HepG2 (cell line): ENCODE results near the gene MARCHF9. TPM values are rescaled to one million over a fixed set of nuclear protein-coding genes. Genes with fewer than 3 reads are reported as not detected.

ENCODE experiments used
- ADNP ChIP-seq: sonication (generic); formaldehyde crosslinking; IDR thresholded peaks from 2 replicates; pipeline ENCODE4 v1.4.0; 2020; ENCODE audit warnings: missing genetic modification reagents
- ATF5 ChIP-seq: sonication (generic); formaldehyde crosslinking; IDR thresholded peaks from 2 replicates; pipeline ENCODE4 v1.4.0; 2020; ENCODE audit warnings: mild to moderate bottlenecking, low read depth, missing genetic modification reagents
- CTCF ChIP-seq: sonication (generic); formaldehyde crosslinking; IDR thresholded peaks from 2 replicates; pipeline ENCODE4 v1.5.0; 2020; ENCODE audit warnings: mild to moderate bottlenecking, missing genetic modification reagents, moderate library complexity
- KDM3A ChIP-seq: IDR thresholded peaks from 2 replicates; pipeline ENCODE4 v1.6.1; 2018; ENCODE audit warnings: low read depth, missing compliant biosample characterization
- KIAA2018 ChIP-seq: sonication (generic); formaldehyde crosslinking; IDR thresholded peaks from 2 replicates; pipeline ENCODE4 v1.5.0; 2020; ENCODE audit warnings: mild to moderate bottlenecking, missing genetic modification reagents, borderline replicate concordance
- PATZ1 ChIP-seq: sonication (generic); formaldehyde crosslinking; IDR thresholded peaks from 2 replicates; pipeline ENCODE4 v1.4.0; 2020; ENCODE audit warnings: missing genetic modification reagents
- ZBTB26 ChIP-seq: IDR thresholded peaks from 2 replicates; pipeline ENCODE4 v1.6.1; 2016; ENCODE audit warnings: missing compliant biosample characterization, missing genetic modification reagents, borderline replicate concordance
- ZBTB38 ChIP-seq: sonication (generic); formaldehyde crosslinking; IDR thresholded peaks from 2 replicates; pipeline ENCODE4 v1.5.1; 2020; ENCODE audit warnings: mild to moderate bottlenecking, missing genetic modification reagents
- ZNF18 ChIP-seq: sonication (generic); formaldehyde crosslinking; IDR thresholded peaks from 2 replicates; pipeline ENCODE4 v1.8.0; 2022; ENCODE audit warnings: mild to moderate bottlenecking, missing genetic modification reagents; ENCODE audit not compliant: insufficient replicate concordance
- ZNF556 ChIP-seq: sonication (generic); formaldehyde crosslinking; IDR thresholded peaks from 2 replicates; pipeline ENCODE4 v1.4.0; 2020; ENCODE audit warnings: mild to moderate bottlenecking, missing genetic modification reagents, borderline replicate concordance
- ZNF607 ChIP-seq: sonication (generic); formaldehyde crosslinking; IDR thresholded peaks from 2 replicates; pipeline ENCODE4 v1.5.1; 2020; ENCODE audit warnings: missing genetic modification reagents, mild to moderate bottlenecking, borderline replicate concordance
- ZNF7 ChIP-seq: IDR thresholded peaks from 2 replicates; pipeline ENCODE4 v1.6.1; 2016; ENCODE audit warnings: missing biosample characterization, missing genetic modification reagents
- polyA plus RNA-seq, 8 experiments: library from polyadenylated mRNA; depleted of rRNA in 3 of 8; stranded (reverse) in 7 of 8; unstranded in 1 of 8; fragments of >200 nt; fragmentation: Illumina TruSeq in 4 of 8; extraction: Trizol in 4 of 8; gene quantifications; 2 replicates each; pipeline versions ENCODE4 v1.2.1 to v1.2.3, GENCODE V29; 2011 to 2016; ENCODE audit warnings: low read depth in 4 of 8, missing spikeins in 1 of 8, mixed read lengths in 1 of 8; ENCODE audit not compliant: insufficient read depth in 1 of 8
- total RNA-seq, 5 experiments: library from RNA; depleted of rRNA; stranded (reverse); fragments of >200 nt; fragmentation: Illumina TruSeq; extraction: Trizol; gene quantifications; 2 replicates each; pipeline ENCODE4 v1.2.3, GENCODE V29; 2016; ENCODE audit warnings: low read depth in 1 of 5

The MARCHF9 gene
- total and polyA plus RNA-seq, 2 of the 13 experiments (the other 11 are each of a cell fraction or from before 2014, with no cell fraction given): 5.7 to 9.6 TPM

GRCh38 chr12:57771873-57772428 lies 17.0 kb downstream of the MARCHF9 start, which contains the start of gene METTL1 (continued):
- peak; percentile 39; the same call in 1 of the 2 replicates for TF ChIP-seq CTCF (CRISPR knock-in tag)
- TF ChIP-seq KDM3A (CRISPR knock-in tag): peak; percentile 53; the same call in 1 of the 2 replicates
- no peak; the same call in 1 of the 2 replicates for TF ChIP-seq PATZ1
- TF ChIP-seq ZBTB26 (CRISPR knock-in tag): peak; percentile 44
- 0 out of 2 replicates have a peak, but pooled peaks have one; percentile 1 for TF ChIP-seq ZNF607
- 0 out of 2 replicates have a peak, but pooled peaks have one; percentile 59 for TF ChIP-seq KIAA2018 (CRISPR knock-in tag)
- no peak for TF ChIP-seq ADNP (CRISPR knock-in tag)
- peak; percentile 91 for TF ChIP-seq ZNF556 (CRISPR knock-in tag)
- peak; percentile 88 for TF ChIP-seq ZNF18 (CRISPR knock-in tag)
- TF ChIP-seq ZBTB38 (CRISPR knock-in tag): peak; percentile 89
- TF ChIP-seq ATF5: no peak
- no peak for TF ChIP-seq ZNF7 (CRISPR knock-in tag)
